ENCODE results near the gene HOXB9.

- no peak for TF ChIP-seq HNRNPLL (IDR thresholded peaks at IDR 0.05; ENCODE audit: low read depth, low read length, poor library complexity, severe bottlenecking)
- no peak for TF ChIP-seq ZNF165 (CRISPR knock-in tag; IDR thresholded peaks at IDR 0.05; ENCODE audit: borderline replicate concordance)
These were observed 5.6 kb downstream of the HOXB9 start for GRCh38 chr17:48620461-48621139.

All from K562 (cell line).